Stimulated activated CD8-positive, alpha-beta memory T cell treated with anti-CD3 and anti-CD28 coated beads, Interleukin-12 subunit alpha, Interleukin-12 subunit beta, amount 100 ng/mL, for 24 hours (primary cell): ENCODE measurements around the gene RRP8.

ENCODE experiments used
- DNase-seq: peaks from one replicate; pipeline ENCODE4 v3.0.0-alpha.2; 2020; ENCODE audit errors: extremely low read depth

The RRP8 gene

GRCh38 chr11:6617315-6617781 is 13.9 kb upstream of the RRP8 start:
- DNase-seq = no peak

GRCh38 chr11:6616596-6617250 is 13.3 kb upstream of the RRP8 start:
- no peak for DNase-seq

- no peak for DNase-seq
These were observed 12.6 kb upstream of the RRP8 start for GRCh38 chr11:6615882-6616585.

GRCh38 chr11:6615046-6615445 is 11.6 kb upstream of the RRP8 start:
- DNase-seq = no peak

- no peak for DNase-seq
These were observed 11.0 kb upstream of the RRP8 start for GRCh38 chr11:6614446-6614845.

GRCh38 chr11:6613496-6613895 is 10.1 kb upstream of the RRP8 start:
- no peak for DNase-seq

GRCh38 chr11:6612213-6613041 is 9.0 kb upstream of the RRP8 start, which contains the start of gene TAF10:
Gene TAF10 (minus strand): TSS chr11:6612216. CDS start chr11:6612189, 27 bp downstream.
- peak; percentile 88 for DNase-seq

GRCh38 chr11:6611963-6612212 is 8.5 kb upstream of the RRP8 start:
- no peak for DNase-seq

- DNase-seq = no peak
These were observed 7.9 kb upstream of the RRP8 start for GRCh38 chr11:6611092-6611962.

GRCh38 chr11:6610591-6610990 is 7.2 kb upstream of the RRP8 start:
- no peak for DNase-seq

- DNase-seq = no peak
These were observed 6.1 kb upstream of the RRP8 start for GRCh38 chr11:6609502-6610015.

- DNase-seq = no peak
These were observed 5.5 kb upstream of the RRP8 start for GRCh38 chr11:6608726-6609501.

- no peak for DNase-seq
These were observed 4.6 kb upstream of the RRP8 start for GRCh38 chr11:6608011-6608410.

- DNase-seq = no peak
These were observed 3.9 kb upstream of the RRP8 start for GRCh38 chr11:6607190-6607795.

GRCh38 chr11:6606471-6607189 is 3.2 kb upstream of the RRP8 start:
- DNase-seq = no peak

GRCh38 chr11:6604790-6605189 is 1.4 kb upstream of the RRP8 start:
- no peak for DNase-seq

- no peak for DNase-seq
These were observed 738 bp upstream of the RRP8 start for GRCh38 chr11:6604081-6604626.

GRCh38 chr11:6602096-6602940 is 1.1 kb downstream of the RRP8 start:
- no peak for DNase-seq
